Adrenal gland (tissue), 12 donors: ENCODE measurements around the gene STT3B. TPM values are rescaled to one million over a fixed set of nuclear protein-coding genes. Genes with fewer than 3 reads are reported as not detected.

ENCODE experiments used
- DNase-seq, 7 donors: peaks; one replicate each; pipeline ENCODE4 v3.0.0-alpha.2; 2019 to 2020
- H3K27ac ChIP-seq, 5 donors: fragments of 200-600 bp; sonication (generic) in 4 of 5; 1 replicate in 3 of 5; 2 replicates in 2 of 5; pipeline versions ENCODE4 v1.5.1 to v1.8.0; 2016 to 2020; ENCODE audit warnings: mild to moderate bottlenecking in 1 of 5
- H3K27me3 ChIP-seq: fragments of 200-600 bp; 2 replicates; pipeline ENCODE4 v1.8.0; 2021
- H3K36me3 ChIP-seq, 2 donors: fragments of 200-600 bp; replicated peaks in 1 of 2; 1 replicate in 1 of 2; 2 replicates in 1 of 2; pipeline versions ENCODE4 v1.5.1 to v1.8.0; 2018 to 2022
- H3K4me1 ChIP-seq, 2 donors: fragments of 200-600 bp; replicated peaks in 1 of 2; 1 replicate in 1 of 2; 2 replicates in 1 of 2; pipeline versions ENCODE4 v1.5.1 to v1.8.0; 2018 to 2021
- H3K4me3 ChIP-seq, 4 donors: fragments of 200-600 bp; sonication (generic) in 3 of 4; one replicate each; pipeline ENCODE4 v1.5.1; 2016 to 2018
- H3K9me3 ChIP-seq, 3 donors: fragments of 200-600 bp; sonication (generic) in 1 of 3; replicated peaks in 1 of 3; 1 replicate in 2 of 3; 2 replicates in 1 of 3; pipeline versions ENCODE4 v1.5.1 to v1.8.0; 2016 to 2021
- POLR2A ChIP-seq, 2 donors: fragments of 450-650 bp; IDR thresholded peaks; one replicate each; pipeline ENCODE4 v1.6.1; 2017; ENCODE audit warnings: antibody characterized with exemption in 2 of 2, mild to moderate bottlenecking in 2 of 2, moderate library complexity in 1 of 2
- WGBS, 4 donors: extraction: QIAGEN DNeasy Blood & Tissue Kit in 2 of 4; methylation state at CpG; one replicate each; pipeline versions ENCODE4 v1.1.5 to v1.1.7; 2013 to 2017; 5-methylcytosine and 5-hydroxymethylcytosine counted together
- intact Hi-C, 2 donors: fragments of 100-400 bp; cut with DNase I; formaldehyde crosslinking; loops; one replicate each; pipeline versions ENCODE4 v1.14.1 to v1.15.0; 2022 to 2023
- polyA plus RNA-seq, 3 donors: library from polyadenylated mRNA; stranded (reverse); fragments of 200-250 nt in 2 of 3; fragments of 350-450 nt in 1 of 3; fragmentation: Illumina TruSeq in 1 of 3; extraction: RNeasy Lipid Tissue Mini Kit (QIAGEN cat#74804) in 1 of 3; gene quantifications; one replicate each; pipeline ENCODE4 v1.2.3, GENCODE V29; 2013 to 2014
- total RNA-seq, 9 donors: library from RNA; depleted of rRNA in 4 of 9; stranded (reverse); fragments of >200 nt in 4 of 9; fragments of 120-200 nt in 1 of 9; fragmentation: NEBNext Ultra II Directional in 1 of 9; extraction: Animal tissue kit (Norgen Biotek cat#: 25700) in 1 of 9; gene quantifications; one replicate each; pipeline versions ENCODE4 v1.1.0 to v1.2.4, GENCODE V29; 2013 to 2023
- TF ChIP-seq, protein P1 (sequence below), 6 experiments: fragments of 450-650 bp in 4 of 6; fragments of 200-600 bp in 2 of 6; sonication (generic) in 1 of 6; IDR thresholded peaks; 1 replicate in 5 of 6; 2 replicates in 1 of 6; pipeline versions ENCODE4 v1.5.1 to v1.8.0; 2016 to 2021; ENCODE audit warnings: antibody characterized with exemption in 6 of 6, mild to moderate bottlenecking in 2 of 6, moderate library complexity in 1 of 6
- donor health status: healthy with polysubstance abuse.
- donor health status: Bipolar disorder and iron deficiency.
- donor health status: DM: yes; HTN: yes; CAD: no.
- donor health status: DM: no; HTN: no; CAD: no.
- donor health status: DM: no; HTN: no; CAD: no.
- donor health status: DM: yes; HTN: yes; CAD: no.

Gene STT3B
- total and polyA plus RNA-seq, 12 donors: 38.0 to 141 (median 104) TPM

DNA sequence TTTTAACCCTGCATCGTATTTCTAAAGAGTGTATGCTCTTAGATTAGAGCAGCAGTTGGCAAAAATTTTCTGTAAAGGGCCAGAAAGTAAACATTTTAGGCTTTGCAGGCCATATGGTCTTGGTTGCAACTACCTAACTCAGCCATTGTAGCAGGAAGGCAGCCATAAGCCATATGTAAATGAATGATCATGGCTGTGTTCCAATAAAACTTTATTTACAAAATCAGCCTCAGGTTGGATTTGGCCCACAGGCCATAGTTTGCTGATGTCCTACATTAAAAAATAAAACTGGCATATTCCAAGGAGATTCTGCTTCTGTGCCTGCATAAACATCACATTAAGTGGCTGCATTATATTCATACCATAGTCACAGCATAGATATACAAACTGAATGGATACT is 134.9 kb downstream of the STT3B start:
- Histone ChIP-seq H3K36me3 (no peaks in the 10 kb centered on the region), H3K27me3 (no peaks in the 10 kb centered on the region), H3K4me3 (no peak overlapping the region), H3K9me3 (no peaks in the 10 kb centered on the region), H3K27ac (no peak overlapping the region), H3K4me1 (peaks cover 4% of the 10 kb centered on the region in 2 donors)
- WGBS, 4 donors: 88 to 100% (median 98%) methylated on average over 1 of the region's 1 CpG
- no peak for DNase-seq
- TF ChIP-seq, protein P1, sequence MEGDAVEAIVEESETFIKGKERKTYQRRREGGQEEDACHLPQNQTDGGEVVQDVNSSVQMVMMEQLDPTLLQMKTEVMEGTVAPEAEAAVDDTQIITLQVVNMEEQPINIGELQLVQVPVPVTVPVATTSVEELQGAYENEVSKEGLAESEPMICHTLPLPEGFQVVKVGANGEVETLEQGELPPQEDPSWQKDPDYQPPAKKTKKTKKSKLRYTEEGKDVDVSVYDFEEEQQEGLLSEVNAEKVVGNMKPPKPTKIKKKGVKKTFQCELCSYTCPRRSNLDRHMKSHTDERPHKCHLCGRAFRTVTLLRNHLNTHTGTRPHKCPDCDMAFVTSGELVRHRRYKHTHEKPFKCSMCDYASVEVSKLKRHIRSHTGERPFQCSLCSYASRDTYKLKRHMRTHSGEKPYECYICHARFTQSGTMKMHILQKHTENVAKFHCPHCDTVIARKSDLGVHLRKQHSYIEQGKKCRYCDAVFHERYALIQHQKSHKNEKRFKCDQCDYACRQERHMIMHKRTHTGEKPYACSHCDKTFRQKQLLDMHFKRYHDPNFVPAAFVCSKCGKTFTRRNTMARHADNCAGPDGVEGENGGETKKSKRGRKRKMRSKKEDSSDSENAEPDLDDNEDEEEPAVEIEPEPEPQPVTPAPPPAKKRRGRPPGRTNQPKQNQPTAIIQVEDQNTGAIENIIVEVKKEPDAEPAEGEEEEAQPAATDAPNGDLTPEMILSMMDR (IDR thresholded peaks at IDR 0.05): no peak
- TF ChIP-seq POLR2A (IDR thresholded peaks at IDR 0.05): no peak
- intact Hi-C loops: no loop called here

DNA sequence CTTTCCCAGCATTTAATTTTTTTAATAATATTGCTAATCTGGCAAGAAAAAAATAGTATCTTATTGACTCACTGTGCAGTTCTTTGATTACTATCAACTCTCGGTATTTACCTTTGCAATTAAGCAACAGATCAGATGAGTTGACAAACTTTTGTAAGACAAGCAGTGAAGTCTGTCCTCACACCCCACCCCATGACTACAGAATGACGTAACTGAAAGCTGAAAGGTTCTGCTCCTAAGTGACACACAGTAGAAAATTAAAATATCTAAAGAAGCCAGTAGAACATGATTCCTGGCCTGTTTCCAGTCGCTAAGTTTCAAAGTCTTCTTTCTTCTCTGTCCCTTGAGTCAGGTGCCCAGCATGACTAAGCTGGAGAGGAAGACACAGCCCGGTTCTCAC is 135.5 kb downstream of the STT3B start:
- Histone ChIP-seq H3K4me1 (peaks cover 4% of the 10 kb centered on the region in 2 donors), H3K27ac (no peak overlapping the region), H3K36me3 (no peaks in the 10 kb centered on the region), H3K9me3 (no peaks in the 10 kb centered on the region), H3K27me3 (no peaks in the 10 kb centered on the region), H3K4me3 (no peak overlapping the region)
- no peak for DNase-seq
- TF ChIP-seq POLR2A (IDR thresholded peaks at IDR 0.05): no peak
- TF ChIP-seq, protein P1 (IDR thresholded peaks at IDR 0.05): no peak
- intact Hi-C loops: no loop called here
- WGBS, 4 donors: 91 to 97% (median 93%) methylated on average over 4 of the region's 4 CpGs

DNA sequence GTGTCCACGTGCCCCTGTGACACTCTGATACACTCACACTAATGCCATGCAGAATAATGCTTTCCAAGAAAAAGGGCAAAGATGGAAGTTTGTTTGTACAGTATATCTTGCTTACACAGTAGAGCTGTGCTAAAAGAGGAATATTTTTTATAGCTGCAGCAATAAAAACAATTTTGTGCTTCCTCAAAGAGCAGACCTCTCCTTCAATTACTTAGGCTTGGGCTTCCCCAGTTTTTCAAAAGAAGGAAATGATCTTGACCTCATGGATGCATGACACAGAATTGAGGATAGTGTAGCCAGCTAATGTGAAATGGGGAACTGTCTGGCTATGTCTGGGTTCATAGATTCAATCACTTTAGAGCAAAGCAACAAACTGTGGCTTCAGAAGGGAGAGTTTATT is 137.4 kb downstream of the STT3B start:
- Histone ChIP-seq H3K4me3 (no peak overlapping the region), H3K27ac (no peak overlapping the region), H3K9me3 (no peaks in the 10 kb centered on the region), H3K4me1 (peaks cover 4% of the 10 kb centered on the region in 2 donors), H3K27me3 (no peaks in the 10 kb centered on the region), H3K36me3 (no peaks in the 10 kb centered on the region)
- 59 to 75% (median 69%) methylated on average over 1 of the region's 1 CpG for WGBS, 4 donors
- intact Hi-C loops: no loop called here
- no peak for DNase-seq
- TF ChIP-seq, protein P1 (IDR thresholded peaks at IDR 0.05): no peak

DNA sequence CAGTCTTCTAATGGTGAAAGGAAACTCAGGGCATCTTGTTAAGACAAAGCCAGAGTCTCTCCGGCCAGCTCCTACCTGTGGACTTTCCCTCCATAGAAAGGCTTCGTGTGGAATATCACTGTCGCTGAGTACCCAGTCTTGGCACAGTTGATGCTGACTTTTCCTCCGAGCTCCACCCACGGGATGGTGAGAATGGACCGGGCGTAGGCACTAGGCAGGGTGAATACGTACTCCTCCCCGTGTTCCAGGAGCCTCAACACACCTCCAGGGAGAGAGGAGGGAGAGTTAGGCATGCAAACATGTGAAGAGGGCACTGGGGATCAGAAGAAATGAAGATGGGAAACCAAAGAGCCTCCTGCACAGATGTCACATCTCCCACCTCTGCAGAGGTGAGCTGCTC is 138.0 kb downstream of the STT3B start:
- Histone ChIP-seq H3K9me3 (no peaks in the 10 kb centered on the region), H3K36me3 (no peaks in the 10 kb centered on the region), H3K4me1 (peaks cover 4% of the 10 kb centered on the region in 2 donors), H3K4me3 (no peak overlapping the region), H3K27me3 (no peaks in the 10 kb centered on the region), H3K27ac (no peak overlapping the region)
- DNase-seq: no peak
- 82 to 90% (median 86%) methylated on average over 9 of the region's 9 CpGs for WGBS, 4 donors
- no peak for TF ChIP-seq POLR2A (IDR thresholded peaks at IDR 0.05)
- TF ChIP-seq, protein P1 (IDR thresholded peaks at IDR 0.05): no peak
- intact Hi-C loops: no loop called here
